CD8-positive, alpha-beta memory T cell (primary cell): ENCODE data around the gene MFSD6L. TPM values are rescaled to one million over a fixed set of nuclear protein-coding genes. Genes with fewer than 3 reads are reported as not detected.

Source experiments
- CTCF ChIA-PET: fragments of 350-600 bp; sonication (Branson Sonifier 250); formaldehyde crosslinking; loops from one replicate; lab custom pipeline; 2021; ENCODE audit warnings: antibody characterized with exemption; lab: Charles Lee
- POLR2A ChIA-PET: fragments of 350-600 bp; sonication (Branson Sonifier 250); formaldehyde crosslinking; loops from one replicate; lab custom pipeline; 2021; ENCODE audit warnings: antibody characterized with exemption; lab: Charles Lee
- DNase-seq, 5 donors: peaks; one replicate each; pipeline versions ENCODE4 v3.0.0 to v3.0.0-alpha.2; 2020 to 2022; ENCODE audit warnings: mixed read lengths in 1 of 5
- H3K27ac ChIP-seq: one replicate; pipeline ENCODE4 v1.7.0; 2013; ENCODE audit warnings: low read depth, mild to moderate bottlenecking, low read length, moderate library complexity
- H3K27me3 ChIP-seq: 2 replicates; pipeline ENCODE4 v1.7.0; 2013; ENCODE audit warnings: low read length, mild to moderate bottlenecking; ENCODE audit not compliant: insufficient read depth, poor library complexity, severe bottlenecking
- H3K36me3 ChIP-seq: 2 replicates; pipeline ENCODE4 v1.7.0; 2013; ENCODE audit warnings: mild to moderate bottlenecking, low read length, moderate library complexity; ENCODE audit not compliant: insufficient read depth
- H3K4me1 ChIP-seq: 2 replicates; pipeline ENCODE4 v1.7.0; 2013; ENCODE audit warnings: mild to moderate bottlenecking, low read length, moderate library complexity; ENCODE audit not compliant: insufficient read depth
- H3K4me3 ChIP-seq: 2 replicates; pipeline ENCODE4 v1.7.0; 2013; ENCODE audit warnings: mild to moderate bottlenecking, low read length
- H3K9me3 ChIP-seq: 2 replicates; pipeline ENCODE4 v1.7.0; 2013; ENCODE audit warnings: mild to moderate bottlenecking, low read length
- H3K27ac Mint-ChIP-seq, 8 donors: one replicate each; pipeline ENCODE4 v1.8.0; 2020 to 2021; ENCODE audit warnings: mixed read lengths in 8 of 8, mild to moderate bottlenecking in 6 of 8, inconsistent platforms in 3 of 8, moderate library complexity in 3 of 8
- H3K27me3 Mint-ChIP-seq, 2 donors: one replicate each; pipeline ENCODE4 v1.8.0; 2020 to 2021; ENCODE audit warnings: mixed read lengths in 2 of 2, mild to moderate bottlenecking in 1 of 2, moderate library complexity in 1 of 2
- H3K36me3 Mint-ChIP-seq, 3 donors: one replicate each; pipeline ENCODE4 v1.8.0; 2020 to 2021; ENCODE audit warnings: mixed read lengths in 3 of 3, inconsistent platforms in 1 of 3, mild to moderate bottlenecking in 1 of 3
- H3K4me1 Mint-ChIP-seq, 3 donors: one replicate each; pipeline ENCODE4 v1.8.0; 2020 to 2021; ENCODE audit warnings: mixed read lengths in 3 of 3, inconsistent platforms in 1 of 3, mild to moderate bottlenecking in 1 of 3
- H3K4me3 Mint-ChIP-seq, 7 donors: one replicate each; pipeline ENCODE4 v1.8.0; 2020 to 2021; ENCODE audit warnings: mixed read lengths in 7 of 7, mild to moderate bottlenecking in 6 of 7, moderate library complexity in 4 of 7, inconsistent platforms in 2 of 7
- H3K9me3 Mint-ChIP-seq, 5 donors: one replicate each; pipeline ENCODE4 v1.8.0; 2020 to 2022; ENCODE audit warnings: mixed read lengths in 5 of 5, mild to moderate bottlenecking in 3 of 5, moderate library complexity in 2 of 5, inconsistent platforms in 1 of 5
- polyA plus RNA-seq: library from polyadenylated mRNA; unstranded; fragments of 300-500 nt; fragmentation: Illumina TruSeq; gene quantifications from one replicate; pipeline ENCODE4 v1.2.3, GENCODE V29; 2021
- total RNA-seq, 2 experiments: library from RNA; stranded (reverse); gene quantifications; one replicate each; pipeline ENCODE4 v1.2.3, GENCODE V29; 2021

MFSD6L gene, protein sequence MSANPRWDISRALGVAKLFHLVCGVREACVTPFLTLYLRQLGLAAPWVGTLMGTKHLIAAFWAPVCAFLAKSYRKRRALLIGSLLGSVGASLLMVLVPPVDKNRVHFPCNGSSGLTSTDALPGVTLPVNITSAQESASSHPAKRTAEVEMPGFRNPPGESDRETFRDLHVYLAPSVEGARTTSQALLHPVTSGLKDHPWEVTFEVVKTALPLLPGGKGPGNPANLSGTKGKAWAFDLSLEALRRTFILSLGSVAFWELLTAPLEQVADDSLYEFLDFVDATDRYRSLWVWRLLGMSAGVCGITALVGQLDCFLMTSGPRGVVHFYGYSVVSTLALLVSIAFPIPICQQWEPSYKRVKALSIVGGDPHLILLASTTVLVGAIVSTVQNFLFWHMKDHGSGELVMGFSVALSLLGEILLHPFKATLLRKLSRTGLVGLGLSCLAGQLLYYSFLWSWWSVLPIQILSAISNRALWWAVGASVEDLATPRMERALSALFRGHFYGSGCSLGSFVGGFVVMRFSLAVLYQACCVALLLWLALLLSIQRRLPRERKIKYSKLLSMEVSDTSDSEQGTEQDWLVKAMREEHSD
- total RNA-seq: not detected
- polyA plus RNA-seq: not detected

DNA sequence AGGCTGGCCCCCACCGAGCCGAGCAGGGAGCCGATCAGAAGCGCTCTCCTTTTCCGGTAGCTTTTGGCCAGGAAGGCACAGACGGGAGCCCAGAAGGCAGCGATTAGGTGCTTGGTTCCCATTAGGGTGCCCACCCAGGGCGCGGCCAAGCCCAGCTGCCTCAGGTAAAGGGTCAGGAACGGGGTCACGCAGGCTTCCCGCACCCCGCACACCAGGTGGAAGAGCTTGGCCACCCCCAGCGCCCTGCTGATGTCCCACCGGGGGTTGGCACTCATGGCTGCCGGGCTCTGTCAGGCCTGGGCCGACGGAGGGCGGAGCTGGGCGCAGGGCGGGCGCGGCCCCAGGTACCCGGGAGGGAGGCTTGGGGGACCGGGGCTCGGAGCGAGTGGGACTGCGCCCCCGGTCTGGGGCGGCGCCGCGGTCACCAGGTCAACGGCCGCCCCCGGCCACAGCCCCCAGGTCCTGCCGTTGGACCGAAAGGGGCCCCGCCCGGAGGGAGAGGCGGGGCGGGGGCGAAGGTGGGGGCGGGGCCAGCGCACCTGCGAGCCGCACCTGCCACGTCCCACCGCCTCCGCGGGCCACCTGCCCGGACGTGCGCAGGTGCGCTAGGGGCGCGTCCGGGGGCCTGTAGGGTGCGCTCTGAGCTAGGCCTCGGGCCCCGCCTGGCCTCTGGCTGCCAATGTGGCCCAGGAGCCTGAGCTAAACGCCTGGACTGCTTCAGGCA, at the start of gene MFSD6L:
Gene MFSD6L (minus strand): TSS at position 520 of the 724 bp plus-strand sequence. CDS start 245 bp downstream, at position 275.
- no peak for DNase-seq
- no peaks in the 10 kb centered on the region for H3K27me3 ChIP-seq
- Mint-ChIP-seq H3K27ac (peak within 1 kb of the TSS in 1 of 8 donors; percentile 68), H3K9me3 (no peaks in the 10 kb centered on the region), H3K4me1 (no peaks in the 10 kb centered on the region), H3K27me3 (peaks cover 0 to 4% of the 10 kb centered on the region in 2 donors), H3K4me3 (no peak within 1 kb of the TSS), H3K36me3 (no peaks in the 10 kb centered on the region)
- H3K4me3 ChIP-seq: no peak within 1 kb of the TSS
- CTCF ChIA-PET: interaction anchor here (2.2 kb wide), 1 partner anchor 13 kb away, joined by 9 read pairs; no protein-coding TSS in a partner anchor
- H3K36me3 ChIP-seq: no peaks in the 10 kb centered on the region
- H3K27ac ChIP-seq: no peak within 1 kb of the TSS
- H3K9me3 ChIP-seq: no peaks in the 10 kb centered on the region
- no peaks in the 10 kb centered on the region for H3K4me1 ChIP-seq
- POLR2A ChIA-PET: no interaction called here

DNA sequence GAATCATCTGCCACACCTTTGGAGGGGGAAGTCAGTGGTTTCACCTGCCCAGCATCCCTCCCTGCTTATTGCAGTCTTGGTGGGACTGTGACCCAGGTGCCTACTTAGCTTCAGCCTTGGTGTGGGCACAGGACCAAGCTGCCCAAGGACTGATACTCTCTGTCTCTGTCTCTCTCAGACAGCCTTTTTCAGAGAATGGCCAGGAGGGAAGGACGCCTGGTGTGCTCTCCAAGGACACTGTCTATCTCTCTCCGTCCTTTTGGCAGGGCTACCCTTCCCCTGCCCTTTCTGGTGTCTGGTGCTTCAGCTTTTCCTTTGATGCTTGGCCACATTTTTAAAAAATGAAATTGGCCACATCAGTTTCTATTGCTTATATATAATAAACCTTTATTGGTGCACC, 48.7 kb upstream of the MFSD6L start:
- DNase-seq: no peak
- Histone ChIP-seq H3K9me3 (no peaks in the 10 kb centered on the region), H3K27me3 (no peaks in the 10 kb centered on the region), H3K4me3 (no peak overlapping the region), H3K4me1 (no peaks in the 10 kb centered on the region), H3K27ac (no peak overlapping the region), H3K36me3 (no peaks in the 10 kb centered on the region)
- POLR2A ChIA-PET: no interaction called here
- Mint-ChIP-seq H3K36me3 (peaks cover 0 to 6% (median 2%) of the 10 kb centered on the region in 3 donors), H3K4me1 (peaks cover 0 to 2% (median 0%) of the 10 kb centered on the region in 3 donors), H3K27me3 (peaks cover 0 to 1% of the 10 kb centered on the region in 2 donors), H3K27ac (no peak overlapping the region), H3K4me3 (no peak overlapping the region), H3K9me3 (peaks cover 0 to 2% (median 0%) of the 10 kb centered on the region in 5 donors)
- CTCF ChIA-PET: no interaction called here

DNA sequence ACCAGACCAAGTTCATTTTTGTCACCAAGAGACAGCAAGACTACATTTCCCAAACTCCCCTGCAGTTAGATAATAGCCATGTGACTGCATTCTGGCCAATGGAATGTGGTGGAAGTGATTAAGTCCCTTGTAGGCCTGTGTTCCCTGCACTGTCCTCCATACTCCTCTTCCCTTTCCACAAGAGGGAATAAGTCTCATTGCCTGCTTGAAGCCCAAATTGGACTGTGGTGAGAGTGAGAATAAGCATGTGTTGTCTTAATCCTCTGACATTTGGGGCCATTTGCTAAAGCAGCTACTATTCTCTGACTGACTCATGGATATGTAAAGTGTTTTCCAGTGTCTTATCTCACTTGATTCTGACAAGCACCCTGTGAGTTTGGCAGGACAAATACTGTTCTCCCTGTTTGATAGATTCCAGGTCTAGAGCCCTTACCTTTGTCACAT, 47.6 kb upstream of the MFSD6L start:
- no peak for DNase-seq
- ChIA-PET CTCF (no interaction called here), POLR2A (no interaction called here)
- H3K27me3 Mint-ChIP-seq: peaks cover 0 to 1% of the 10 kb centered on the region in 2 donors
- no peak overlapping the region for H3K4me3 Mint-ChIP-seq
- peak overlapping the region in 1 of 8 donors; percentile 50 for H3K27ac Mint-ChIP-seq
- H3K4me1 ChIP-seq: no peaks in the 10 kb centered on the region
- H3K9me3 Mint-ChIP-seq: peaks cover 0 to 2% (median 0%) of the 10 kb centered on the region in 5 donors
- H3K9me3 ChIP-seq: no peaks in the 10 kb centered on the region
- H3K36me3 ChIP-seq: no peaks in the 10 kb centered on the region
- H3K4me1 Mint-ChIP-seq: peaks cover 0 to 2% (median 0%) of the 10 kb centered on the region in 3 donors
- peaks cover 0 to 6% (median 2%) of the 10 kb centered on the region in 3 donors for H3K36me3 Mint-ChIP-seq
- H3K27me3 ChIP-seq: no peaks in the 10 kb centered on the region
- H3K27ac ChIP-seq: no peak overlapping the region
- no peak overlapping the region for H3K4me3 ChIP-seq

GRCh38 chr17:8844229-8845218, 45.4 kb upstream of the MFSD6L start:
- POLR2A ChIA-PET: no interaction called here
- H3K9me3 ChIP-seq: no peaks in the 10 kb centered on the region

DNA sequence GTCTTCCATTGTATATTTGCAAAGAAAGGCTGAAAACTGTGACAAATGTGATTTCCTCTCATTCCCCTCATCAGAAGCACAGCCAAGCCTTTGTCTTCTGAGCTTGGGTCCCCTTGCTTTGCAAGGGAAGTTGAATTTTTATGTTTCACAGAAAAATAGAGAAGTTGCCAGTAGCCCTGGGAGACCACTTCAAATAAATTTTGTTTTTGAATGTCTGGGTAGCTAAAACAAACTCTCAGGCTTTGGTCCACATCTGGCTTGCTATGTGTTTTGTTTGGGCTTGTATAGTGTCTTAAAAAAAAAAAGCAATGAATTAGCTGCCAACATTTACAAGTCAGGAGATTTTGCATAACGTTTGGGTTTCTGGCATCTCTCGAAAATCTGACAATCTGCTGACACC, 44.2 kb upstream of the MFSD6L start:
- H3K27ac ChIP-seq: no peak overlapping the region
- H3K27ac Mint-ChIP-seq: no peak overlapping the region
- no peak overlapping the region for H3K4me3 Mint-ChIP-seq
- CTCF ChIA-PET: interaction anchor here (2.4 kb wide), 1 partner anchor 155 kb away, joined by 6 read pairs; no protein-coding TSS in a partner anchor
- H3K4me1 Mint-ChIP-seq: peaks cover 0 to 2% (median 0%) of the 10 kb centered on the region in 3 donors
- peaks cover 0 to 2% (median 0%) of the 10 kb centered on the region in 5 donors for H3K9me3 Mint-ChIP-seq
- no peaks in the 10 kb centered on the region for H3K4me1 ChIP-seq
- no peak overlapping the region for H3K4me3 ChIP-seq
- H3K36me3 ChIP-seq: no peaks in the 10 kb centered on the region
- DNase-seq: no peak
- H3K9me3 ChIP-seq: no peaks in the 10 kb centered on the region
- POLR2A ChIA-PET: no interaction called here
- no peaks in the 10 kb centered on the region for H3K27me3 ChIP-seq
- H3K27me3 Mint-ChIP-seq: peaks cover 0 to 3% of the 10 kb centered on the region in 2 donors
- peaks cover 0 to 6% (median 2%) of the 10 kb centered on the region in 3 donors for H3K36me3 Mint-ChIP-seq

More at GRCh38 chr17:8844229-8845218, 45.4 kb upstream of the MFSD6L start:
- H3K36me3 ChIP-seq: no peaks in the 10 kb centered on the region
- H3K27me3 Mint-ChIP-seq: peaks cover 0 to 1% of the 10 kb centered on the region in 2 donors
- peaks cover 0 to 2% (median 0%) of the 10 kb centered on the region in 5 donors for H3K9me3 Mint-ChIP-seq
- H3K4me3 ChIP-seq: no peak overlapping the region
- H3K27ac Mint-ChIP-seq: no peak overlapping the region
- H3K27ac ChIP-seq: no peak overlapping the region
- no peaks in the 10 kb centered on the region for H3K4me1 ChIP-seq
- no peak overlapping the region for H3K4me3 Mint-ChIP-seq
- CTCF ChIA-PET: no interaction called here
- H3K36me3 Mint-ChIP-seq: peaks cover 0 to 6% (median 2%) of the 10 kb centered on the region in 3 donors
- peaks cover 0 to 2% (median 0%) of the 10 kb centered on the region in 3 donors for H3K4me1 Mint-ChIP-seq
- no peaks in the 10 kb centered on the region for H3K27me3 ChIP-seq
- DNase-seq: no peak

GRCh38 chr17:8841844-8842243, 42.7 kb upstream of the MFSD6L start:
- H3K27me3 Mint-ChIP-seq: peaks cover 3 to 5% of the 10 kb centered on the region in 2 donors
- Histone ChIP-seq H3K36me3 (no peaks in the 10 kb centered on the region), H3K9me3 (no peaks in the 10 kb centered on the region), H3K4me3 (no peak overlapping the region), H3K27ac (no peak overlapping the region), H3K4me1 (no peaks in the 10 kb centered on the region), H3K27me3 (no peaks in the 10 kb centered on the region)
- H3K4me1 Mint-ChIP-seq: no peaks in the 10 kb centered on the region
- peaks cover 0 to 13% (median 2%) of the 10 kb centered on the region in 3 donors for H3K36me3 Mint-ChIP-seq
- POLR2A ChIA-PET: no interaction called here
- H3K9me3 Mint-ChIP-seq: peaks cover 0 to 2% (median 0%) of the 10 kb centered on the region in 5 donors
- peak overlapping the region in 1 of 8 donors; percentile 58 for H3K27ac Mint-ChIP-seq
- H3K4me3 Mint-ChIP-seq: no peak overlapping the region
- no peak for DNase-seq
- CTCF ChIA-PET: interaction anchor here (2.4 kb wide), 1 partner anchor 156 kb away, joined by 6 read pairs; no protein-coding TSS in a partner anchor

- ChIA-PET CTCF (no interaction called here), POLR2A (no interaction called here)
- no peaks in the 10 kb centered on the region for H3K36me3 ChIP-seq
- H3K4me1 Mint-ChIP-seq: no peaks in the 10 kb centered on the region
- no peaks in the 10 kb centered on the region for H3K4me1 ChIP-seq
- H3K4me3 Mint-ChIP-seq: no peak overlapping the region
- no peak for DNase-seq
- H3K27me3 ChIP-seq: no peaks in the 10 kb centered on the region
- no peak overlapping the region for H3K27ac Mint-ChIP-seq
- H3K4me3 ChIP-seq: no peak overlapping the region
- no peaks in the 10 kb centered on the region for H3K9me3 ChIP-seq
- H3K36me3 Mint-ChIP-seq: peaks cover 0 to 7% (median 0%) of the 10 kb centered on the region in 3 donors
- no peak overlapping the region for H3K27ac ChIP-seq
- H3K9me3 Mint-ChIP-seq: no peaks in the 10 kb centered on the region
- peaks cover 3 to 5% of the 10 kb centered on the region in 2 donors for H3K27me3 Mint-ChIP-seq
These were observed 40.3 kb upstream of the MFSD6L start for GRCh38 chr17:8839410-8839935.
